ENCODE data around the gene HPS1. TPM values are rescaled to one million over a fixed set of nuclear protein-coding genes. Genes with fewer than 3 reads are reported as not detected.

Gene HPS1
- total RNA-seq, 2 donors from 2014 or later = 39.6 to 43.3 TPM

- Mint-ChIP-seq H3K4me1 (no peaks in the 10 kb centered on the region), H3K27ac (no peak overlapping the region), H3K36me3 (ENCODE audit: low read depth) (peaks cover 89% of the 10 kb centered on the region), H3K4me3 (no peak overlapping the region), H3K9me3 (peaks cover 50% of the 10 kb centered on the region), H3K27me3 (ENCODE audit: insufficient read depth) (no peaks in the 10 kb centered on the region)
- TF ChIP-seq, protein P1, sequence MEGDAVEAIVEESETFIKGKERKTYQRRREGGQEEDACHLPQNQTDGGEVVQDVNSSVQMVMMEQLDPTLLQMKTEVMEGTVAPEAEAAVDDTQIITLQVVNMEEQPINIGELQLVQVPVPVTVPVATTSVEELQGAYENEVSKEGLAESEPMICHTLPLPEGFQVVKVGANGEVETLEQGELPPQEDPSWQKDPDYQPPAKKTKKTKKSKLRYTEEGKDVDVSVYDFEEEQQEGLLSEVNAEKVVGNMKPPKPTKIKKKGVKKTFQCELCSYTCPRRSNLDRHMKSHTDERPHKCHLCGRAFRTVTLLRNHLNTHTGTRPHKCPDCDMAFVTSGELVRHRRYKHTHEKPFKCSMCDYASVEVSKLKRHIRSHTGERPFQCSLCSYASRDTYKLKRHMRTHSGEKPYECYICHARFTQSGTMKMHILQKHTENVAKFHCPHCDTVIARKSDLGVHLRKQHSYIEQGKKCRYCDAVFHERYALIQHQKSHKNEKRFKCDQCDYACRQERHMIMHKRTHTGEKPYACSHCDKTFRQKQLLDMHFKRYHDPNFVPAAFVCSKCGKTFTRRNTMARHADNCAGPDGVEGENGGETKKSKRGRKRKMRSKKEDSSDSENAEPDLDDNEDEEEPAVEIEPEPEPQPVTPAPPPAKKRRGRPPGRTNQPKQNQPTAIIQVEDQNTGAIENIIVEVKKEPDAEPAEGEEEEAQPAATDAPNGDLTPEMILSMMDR (conservative IDR thresholded peaks at IDR 0.05) = no peak
- peaks cover 67% of the 10 kb centered on the region for H3K36me3 ChIP-seq (ENCODE audit: control insufficient read depth, insufficient read depth, low read length)
- H3K4me3 ChIP-seq (ENCODE audit: low read length) = no peak overlapping the region
- H3K9ac ChIP-seq (ENCODE audit: extremely low read depth, low read length, poor library complexity, severe bottlenecking) = no peak overlapping the region
- no peak overlapping the region for H3K27ac ChIP-seq (ENCODE audit: low read depth, low read length)
- 95 to 98% methylated on average over 10 to 12 of the region's 12 CpGs for WGBS, 2 experiments (ENCODE audit: insufficient coverage in 1 of 2, insufficient read length in 1 of 2)
- no peaks in the 10 kb centered on the region for H3K4me1 ChIP-seq (ENCODE audit: control insufficient read depth, insufficient read depth, low read length)
- H3K9me3 ChIP-seq (ENCODE audit: control insufficient read depth, low read length) = peaks cover 53% of the 10 kb centered on the region
- DNase-seq = no peak
- H3K27me3 ChIP-seq (ENCODE audit: control insufficient read depth, insufficient read depth, low read length, poor library complexity, severe bottlenecking) = no peaks in the 10 kb centered on the region
Measured at GRCh38 chr10:98435178-98435577, 11.6 kb downstream of the HPS1 start.

DNA sequence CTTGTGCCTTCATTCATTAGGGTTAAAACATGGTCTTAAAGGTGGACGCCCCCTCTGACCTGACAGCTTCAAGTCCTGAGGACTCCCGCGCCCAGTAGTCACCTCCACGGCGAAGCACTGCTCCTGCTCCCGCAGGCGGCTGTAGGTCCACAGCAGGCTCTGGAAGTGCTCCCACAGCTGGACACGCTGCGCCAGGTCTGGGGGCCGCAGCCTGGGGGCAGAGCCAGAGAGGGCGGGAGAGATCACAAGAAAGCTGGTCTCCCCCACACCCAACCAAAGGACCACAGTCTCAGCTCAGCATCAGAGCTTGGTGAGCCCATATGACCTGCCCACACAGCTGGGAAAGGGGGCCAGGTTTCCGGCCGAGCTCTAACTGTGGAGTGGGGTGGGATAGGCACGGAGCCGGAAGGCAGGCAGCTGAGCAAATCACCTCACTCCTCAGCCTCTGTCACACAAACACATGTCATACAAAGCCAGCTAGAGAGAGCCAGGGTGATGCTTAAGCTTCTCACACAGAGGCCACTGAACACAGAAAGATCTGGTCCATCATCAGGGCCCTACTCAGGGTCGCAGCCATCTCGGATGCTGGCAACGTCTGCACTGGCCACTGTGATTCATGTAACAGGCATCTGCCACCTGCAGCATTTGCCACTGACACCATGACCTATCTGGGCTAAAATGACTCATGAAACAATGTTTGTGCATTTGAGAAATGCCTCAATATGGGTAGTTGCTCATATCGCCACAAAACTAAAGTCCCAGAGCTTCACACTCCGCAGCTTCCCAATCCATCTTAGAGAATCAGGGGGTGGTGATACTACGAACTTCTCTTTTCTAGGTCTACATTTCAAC is 12.6 kb downstream of the HPS1 start:
- Histone ChIP-seq H3K4me3 (ENCODE audit: low read length) (no peak overlapping the region), H3K27ac (ENCODE audit: low read depth, low read length) (no peak overlapping the region), H3K9ac (ENCODE audit: extremely low read depth, low read length, poor library complexity, severe bottlenecking) (no peak overlapping the region), H3K4me1 (ENCODE audit: control insufficient read depth, insufficient read depth, low read length) (no peaks in the 10 kb centered on the region), H3K27me3 (ENCODE audit: control insufficient read depth, insufficient read depth, low read length, poor library complexity, severe bottlenecking) (no peaks in the 10 kb centered on the region), H3K36me3 (ENCODE audit: control insufficient read depth, insufficient read depth, low read length) (peaks cover 66% of the 10 kb centered on the region), H3K9me3 (ENCODE audit: control insufficient read depth, low read length) (peaks cover 43% of the 10 kb centered on the region)
- TF ChIP-seq, protein P1 (conservative IDR thresholded peaks at IDR 0.05) = no peak
- Mint-ChIP-seq H3K36me3 (ENCODE audit: low read depth) (peaks cover 86% of the 10 kb centered on the region), H3K4me1 (no peaks in the 10 kb centered on the region), H3K9me3 (peaks cover 39% of the 10 kb centered on the region), H3K27ac (no peak overlapping the region), H3K4me3 (no peak overlapping the region), H3K27me3 (ENCODE audit: insufficient read depth) (no peaks in the 10 kb centered on the region)
- no peak for DNase-seq
- WGBS, 2 experiments (ENCODE audit: insufficient coverage in 1 of 2, insufficient read length in 1 of 2) = 95% methylated on average over 12 to 19 of the region's 21 CpGs

- no peak for DNase-seq
- peaks cover 82% of the 10 kb centered on the region for H3K36me3 Mint-ChIP-seq (ENCODE audit: low read depth)
- TF ChIP-seq, protein P1 (conservative IDR thresholded peaks at IDR 0.05) = no peak
Measured at GRCh38 chr10:98433371-98433770, 13.4 kb downstream of the HPS1 start.

More at GRCh38 chr10:98433371-98433770, 13.4 kb downstream of the HPS1 start:
- Mint-ChIP-seq H3K27me3 (ENCODE audit: insufficient read depth) (no peaks in the 10 kb centered on the region), H3K4me1 (no peaks in the 10 kb centered on the region), H3K4me3 (no peak overlapping the region), H3K27ac (no peak overlapping the region), H3K9me3 (peaks cover 32% of the 10 kb centered on the region)
- H3K9me3 ChIP-seq (ENCODE audit: control insufficient read depth, low read length) = peaks cover 36% of the 10 kb centered on the region
- WGBS, 2 experiments (ENCODE audit: insufficient coverage in 1 of 2, insufficient read length in 1 of 2) = 100% methylated on average over 1 of the region's 1 CpG; no CpG with 5 or more reads in 1 of the 2 experiments
- no peaks in the 10 kb centered on the region for H3K4me1 ChIP-seq (ENCODE audit: control insufficient read depth, insufficient read depth, low read length)
- H3K36me3 ChIP-seq (ENCODE audit: control insufficient read depth, insufficient read depth, low read length) = peaks cover 65% of the 10 kb centered on the region
- H3K9ac ChIP-seq (ENCODE audit: extremely low read depth, low read length, poor library complexity, severe bottlenecking) = no peak overlapping the region
- no peak overlapping the region for H3K4me3 ChIP-seq (ENCODE audit: low read length)
- H3K27me3 ChIP-seq (ENCODE audit: control insufficient read depth, insufficient read depth, low read length, poor library complexity, severe bottlenecking) = no peaks in the 10 kb centered on the region
- H3K27ac ChIP-seq (ENCODE audit: low read depth, low read length) = no peak overlapping the region

Measured in endodermal cell (in vitro differentiated cells).